Breast epithelium (tissue), 4 donors: ENCODE data around the gene ACLY. TPM values are rescaled to one million over a fixed set of nuclear protein-coding genes. Genes with fewer than 3 reads are reported as not detected.
A peak's percentile ranks its signal among the peaks of the same experiment; 100 is the strongest.

Experiments
- DNase-seq, 2 donors: peaks; one replicate each; pipeline ENCODE4 v3.0.0-alpha.2; 2019; ENCODE audit warnings: low spot score in 2 of 2
- H3K27ac ChIP-seq, 2 donors: fragments of 200-600 bp; sonication (generic) in 1 of 2; one replicate each; pipeline ENCODE4 v1.5.1; 2016 to 2019; ENCODE audit warnings: mild to moderate bottlenecking in 1 of 2
- H3K27me3 ChIP-seq, 2 donors: fragments of 200-600 bp; sonication (generic) in 1 of 2; one replicate each; pipeline versions ENCODE4 v1.5.1 to v1.6.0; 2017 to 2019; ENCODE audit warnings: control low read depth in 1 of 2, mild to moderate bottlenecking in 1 of 2
- H3K36me3 ChIP-seq: fragments of 200-600 bp; one replicate; pipeline ENCODE4 v1.5.1; 2019
- H3K4me1 ChIP-seq, 2 donors: fragments of 200-600 bp; sonication (generic); one replicate each; pipeline ENCODE4 v1.5.1; 2016 to 2019; ENCODE audit warnings: control low read depth in 1 of 2
- H3K4me3 ChIP-seq, 3 donors: fragments of 200-600 bp; sonication (generic); 1 replicate in 2 of 3; 2 replicates in 1 of 3; pipeline ENCODE4 v1.5.1; 2016 to 2019; ENCODE audit warnings: mild to moderate bottlenecking in 3 of 3, moderate library complexity in 2 of 3
- H3K9me3 ChIP-seq, 2 donors: fragments of 200-600 bp; sonication (generic) in 1 of 2; one replicate each; pipeline ENCODE4 v1.5.1; 2016 to 2019; ENCODE audit warnings: control low read depth in 1 of 2
- CTCF ChIP-seq, 3 donors: fragments of 450-650 bp; IDR thresholded peaks; one replicate each; pipeline ENCODE4 v1.5.1; 2016 to 2017; ENCODE audit warnings: antibody characterized with exemption in 3 of 3, mild to moderate bottlenecking in 3 of 3, moderate library complexity in 3 of 3
- POLR2A ChIP-seq: fragments of 450-650 bp; IDR thresholded peaks from one replicate; pipeline ENCODE4 v1.6.1; 2016; ENCODE audit warnings: antibody characterized with exemption, mild to moderate bottlenecking, moderate library complexity
- POLR2AphosphoS5 ChIP-seq, 3 donors: sonication (generic); formaldehyde crosslinking; IDR thresholded peaks; one replicate each; pipeline ENCODE4 v1.6.1; 2017; ENCODE audit warnings: antibody characterized with exemption in 3 of 3
- intact Hi-C: fragments of 100-400 bp; cut with DNase I; formaldehyde crosslinking; loops from one replicate; pipeline ENCODE4 v1.15.1; 2023; ENCODE audit warnings: low total_unique reads
- total RNA-seq, 3 donors: library from RNA; depleted of rRNA; stranded (reverse); fragments of >200 nt; gene quantifications; one replicate each; pipeline ENCODE4 v1.1.0, GENCODE V29; 2016

ACLY gene
- total RNA-seq, 3 donors from 2014 or later = 50.1 to 84.2 (median 66.3) TPM

- peak overlapping the region in 1 of 2 donors; percentile 1 for H3K27ac ChIP-seq
- no peaks in the 10 kb centered on the region for H3K9me3 ChIP-seq
- no peak for DNase-seq
- no peaks in the 10 kb centered on the region for H3K36me3 ChIP-seq
- no peaks in the 10 kb centered on the region for H3K27me3 ChIP-seq
- intact Hi-C loops = no loop called here
- no peak overlapping the region for H3K4me3 ChIP-seq
- TF ChIP-seq CTCF (IDR thresholded peaks at IDR 0.05) = no peak
- no peak for TF ChIP-seq POLR2A
- H3K4me1 ChIP-seq = no peaks in the 10 kb centered on the region
Measured at GRCh38 chr17:41959030-41959335, 40.2 kb upstream of the ACLY start.

- DNase-seq = no peak
- H3K27ac ChIP-seq = no peak overlapping the region
- H3K4me3 ChIP-seq = no peak overlapping the region
- H3K4me1 ChIP-seq = no peaks in the 10 kb centered on the region
- H3K9me3 ChIP-seq = no peaks in the 10 kb centered on the region
- no peak for TF ChIP-seq POLR2AphosphoS5 (IDR thresholded peaks at IDR 0.05)
- TF ChIP-seq POLR2A = no peak
- no peak for TF ChIP-seq CTCF (IDR thresholded peaks at IDR 0.05)
- intact Hi-C loops = no loop called here
- no peaks in the 10 kb centered on the region for H3K27me3 ChIP-seq
- H3K36me3 ChIP-seq = no peaks in the 10 kb centered on the region
Measured at GRCh38 chr17:41957869-41958439, 39.2 kb upstream of the ACLY start.

- Histone ChIP-seq H3K9me3 (no peaks in the 10 kb centered on the region), H3K27me3 (no peaks in the 10 kb centered on the region), H3K36me3 (no peaks in the 10 kb centered on the region), H3K4me1 (no peaks in the 10 kb centered on the region), H3K27ac (no peak overlapping the region), H3K4me3 (no peak overlapping the region)
- TF ChIP-seq POLR2A (no peak), POLR2AphosphoS5 (IDR thresholded peaks at IDR 0.05) (no peak), CTCF (IDR thresholded peaks at IDR 0.05) (no peak)
- no peak for DNase-seq
- intact Hi-C loops = no loop called here
Measured at GRCh38 chr17:41957031-41957868, 38.5 kb upstream of the ACLY start.

GRCh38 chr17:41956522-41956921 lies 37.8 kb upstream of the ACLY start:
- Histone ChIP-seq H3K9me3 (no peaks in the 10 kb centered on the region), H3K4me3 (no peak overlapping the region), H3K4me1 (no peaks in the 10 kb centered on the region), H3K27me3 (no peaks in the 10 kb centered on the region), H3K36me3 (no peaks in the 10 kb centered on the region), H3K27ac (no peak overlapping the region)
- intact Hi-C loops = no loop called here
- TF ChIP-seq POLR2AphosphoS5 (IDR thresholded peaks at IDR 0.05) (no peak), POLR2A (no peak), CTCF (IDR thresholded peaks at IDR 0.05) (no peak)
- no peak for DNase-seq

GRCh38 chr17:41948762-41949460 lies 30.2 kb upstream of the ACLY start:
- DNase-seq = no peak
- H3K36me3 ChIP-seq = no peaks in the 10 kb centered on the region
- no peaks in the 10 kb centered on the region for H3K27me3 ChIP-seq
- no peak for TF ChIP-seq CTCF (IDR thresholded peaks at IDR 0.05)
- TF ChIP-seq POLR2A = no peak
- TF ChIP-seq POLR2AphosphoS5 (IDR thresholded peaks at IDR 0.05) = no peak
- H3K4me3 ChIP-seq = no peak overlapping the region
- H3K4me1 ChIP-seq = no peaks in the 10 kb centered on the region
- intact Hi-C loops = no loop called here
- H3K9me3 ChIP-seq = no peaks in the 10 kb centered on the region
- no peak overlapping the region for H3K27ac ChIP-seq
